Mucosa of descending colon (tissue), 3 donors: ENCODE data around the gene SLC29A2. TPM values are rescaled to one million over a fixed set of nuclear protein-coding genes. Genes with fewer than 3 reads are reported as not detected.
A peak's percentile ranks its signal among the peaks of the same experiment; 100 is the strongest.
"Not testable (repeated sequence)": the region's sequence is repeated elsewhere in the genome, so short reads cannot be mapped to it uniquely, and the experiment has no call there.

Experiments used
- ATAC-seq: fragments of 200-7000 bp; cut with Tn5 transposase; one replicate; pipeline ENCODE4 v1.9.1; 2020; ENCODE audit warnings: mild to moderate bottlenecking, moderate library complexity
- DNase-seq, 3 donors: peaks; one replicate each; pipeline ENCODE4 v3.0.0-alpha.2; 2020
- H3K36me3 ChIP-seq: fragments of 200-600 bp; one replicate; pipeline ENCODE4 v1.8.0; 2021; ENCODE audit warnings: low read depth, mild to moderate bottlenecking
- H3K4me1 ChIP-seq: fragments of 200-600 bp; one replicate; pipeline ENCODE4 v1.8.0; 2021; ENCODE audit warnings: low read depth, mild to moderate bottlenecking
- H3K4me3 ChIP-seq: fragments of 200-600 bp; one replicate; pipeline ENCODE4 v1.8.0; 2021; ENCODE audit warnings: mild to moderate bottlenecking
- H3K9me3 ChIP-seq: fragments of 200-600 bp; one replicate; pipeline ENCODE4 v1.8.0; 2021; ENCODE audit warnings: mild to moderate bottlenecking
- CTCF ChIP-seq: fragments of 200-600 bp; IDR thresholded peaks from one replicate; pipeline ENCODE4 v1.8.0; 2022; ENCODE audit warnings: antibody characterized with exemption, mild to moderate bottlenecking
- intact Hi-C, 2 donors: fragments of 100-400 bp; cut with DNase I in 1 of 2; cut with micrococcal nuclease in 1 of 2; formaldehyde crosslinking; loops; one replicate each; pipeline versions ENCODE4 v1.11.0 to v1.11.1; 2022; cut with DNase I, micrococcal nuclease
- total RNA-seq, 3 donors: library from RNA; stranded (reverse); fragmentation: NEBNext Ultra II Directional in 2 of 3; extraction: Animal tissue kit (Norgen Biotek cat#: 25700) in 2 of 3; gene quantifications; one replicate each; pipeline versions ENCODE4 v1.2.1 to v1.2.4, GENCODE V29; 2021 to 2023
- donor health status: DM: no; HTN: no; CAD: no; lungs with moderate emphysema.
- donor health status: DM: no; HTN: no; CAD: no.
- donor health status: DM: no; HTN: yes; CAD: no.

Gene SLC29A2
- total RNA-seq, 3 donors from 2014 or later, result 10.3 to 22.6 (median 14.9) TPM

GRCh38 chr11:66393954-66394353 is 22.4 kb upstream of the SLC29A2 start:
- DNase-seq (no peak), ATAC-seq (no peak)
- Histone ChIP-seq H3K9me3 (no peaks in the 10 kb centered on the region), H3K4me1 (no peaks in the 10 kb centered on the region), H3K4me3 (no peak overlapping the region), H3K36me3 (no peaks in the 10 kb centered on the region)
- intact Hi-C loops, result no loop called here
- TF ChIP-seq CTCF, result no peak

- Histone ChIP-seq H3K4me3 (no peak overlapping the region), H3K36me3 (no peaks in the 10 kb centered on the region), H3K9me3 (no peaks in the 10 kb centered on the region), H3K4me1 (no peaks in the 10 kb centered on the region)
- TF ChIP-seq CTCF, result no peak
- ATAC-seq, result no peak
- no peak for DNase-seq
- intact Hi-C loops, result no loop called here
Measured at GRCh38 chr11:66391322-66391721, 19.8 kb upstream of the SLC29A2 start.

- peak; percentile 69 for TF ChIP-seq CTCF
- H3K4me1 ChIP-seq, result no peaks in the 10 kb centered on the region
- no peaks in the 10 kb centered on the region for H3K9me3 ChIP-seq
- intact Hi-C loops, result loop anchor here in 1 of 2 donors (10.0 kb wide), 1 partner anchor 74 kb away; the partner anchor contains the start of gene CD248
- DNase-seq (peak in 2 of 3 donors; percentile 68 to 89), ATAC-seq (peak; percentile 87)
- no peaks in the 10 kb centered on the region for H3K36me3 ChIP-seq
- no peak overlapping the region for H3K4me3 ChIP-seq
Measured at GRCh38 chr11:66388780-66389386, 17.3 kb upstream of the SLC29A2 start.

- no peaks in the 10 kb centered on the region for H3K36me3 ChIP-seq
- DNase-seq, result peak; percentile 75 to 96 (median 85)
- no peaks in the 10 kb centered on the region for H3K9me3 ChIP-seq
- peak; percentile 86 for TF ChIP-seq CTCF
- peak; percentile 91 for ATAC-seq
- intact Hi-C loops, result loop anchor here in 1 of 2 donors (10.0 kb wide), 1 partner anchor 72 kb away; the partner anchor contains the start of gene CD248
- no peak overlapping the region for H3K4me3 ChIP-seq
- no peaks in the 10 kb centered on the region for H3K4me1 ChIP-seq
Measured at GRCh38 chr11:66386171-66387069, 14.9 kb upstream of the SLC29A2 start.

GRCh38 chr11:66384316-66384715 is 12.8 kb upstream of the SLC29A2 start:
- not testable (repeated sequence) for H3K4me1 ChIP-seq, ATAC-seq, DNase-seq, H3K9me3 ChIP-seq, H3K36me3 ChIP-seq, H3K4me3 ChIP-seq
- intact Hi-C loops, result loop anchor here in 1 of 2 donors (10.0 kb wide), 1 partner anchor 70 kb away; the partner anchor contains the start of gene CD248

- not testable (repeated sequence) for ATAC-seq
Measured at GRCh38 chr11:66380264-66380663, 8.7 kb upstream of the SLC29A2 start.

GRCh38 chr11:66373690-66374287 is 2.2 kb upstream of the SLC29A2 start:
- H3K36me3 ChIP-seq, intact Hi-C loops, DNase-seq, H3K4me1 ChIP-seq, H3K4me3 ChIP-seq, ATAC-seq, H3K9me3 ChIP-seq: not testable (repeated sequence)

More at GRCh38 chr11:66380264-66380663, 8.7 kb upstream of the SLC29A2 start:
- H3K9me3 ChIP-seq, H3K36me3 ChIP-seq, H3K4me1 ChIP-seq, DNase-seq, H3K4me3 ChIP-seq: not testable (repeated sequence)
- intact Hi-C loops, result loop anchor here in 1 of 2 donors (10.0 kb wide), 1 partner anchor 65 kb away; the partner anchor contains the start of gene CD248
